Amygdala (tissue), 56 donors: ENCODE data around the gene SERPINB5.

Experiments used
- DNase-seq, 56 donors: peaks; one replicate each; lab custom pipeline; 2025; lab: John Stamatoyannopoulos, UW

SERPINB5 gene

GRCh38 chr18:63467699-63468098, 9.1 kb upstream of the SERPINB5 start:
- DNase-seq, result no peak

GRCh38 chr18:63468575-63468974, 8.2 kb upstream of the SERPINB5 start:
- no peak for DNase-seq

- no peak for DNase-seq
These were observed 6.0 kb upstream of the SERPINB5 start for GRCh38 chr18:63470751-63471150.

- no peak for DNase-seq
These were observed 4.4 kb upstream of the SERPINB5 start for GRCh38 chr18:63472380-63472779.

GRCh38 chr18:63477200-63477599, 442 bp downstream of the SERPINB5 start:
- DNase-seq, result no peak

- DNase-seq, result no peak
These were observed 1.2 kb downstream of the SERPINB5 start for GRCh38 chr18:63477968-63478367.

- DNase-seq, result no peak
These were observed 3.1 kb downstream of the SERPINB5 start for GRCh38 chr18:63479826-63480225.

- DNase-seq, result no peak
These were observed 3.7 kb downstream of the SERPINB5 start for GRCh38 chr18:63480476-63480875.

- DNase-seq, result no peak
These were observed 4.2 kb downstream of the SERPINB5 start for GRCh38 chr18:63480915-63481314.

GRCh38 chr18:63487676-63488075, 10.9 kb downstream of the SERPINB5 start:
- DNase-seq, result no peak

- DNase-seq, result no peak
These were observed 11.4 kb downstream of the SERPINB5 start for GRCh38 chr18:63488160-63488559.

- no peak for DNase-seq
These were observed 16.1 kb downstream of the SERPINB5 start for GRCh38 chr18:63492851-63493250.

GRCh38 chr18:63495675-63496074, 18.9 kb downstream of the SERPINB5 start:
- no peak for DNase-seq

- no peak for DNase-seq
These were observed 29.0 kb downstream of the SERPINB5 start for GRCh38 chr18:63505566-63506335.

GRCh38 chr18:63506336-63506646, 29.5 kb downstream of the SERPINB5 start:
- DNase-seq, result no peak

- no peak for DNase-seq
These were observed 31.8 kb downstream of the SERPINB5 start for GRCh38 chr18:63508596-63508995.

- peak in 9 of 56 donors; percentile 1 to 44 (median 3) for DNase-seq
These were observed 34.5 kb downstream of the SERPINB5 start for GRCh38 chr18:63511285-63511684.

- no peak for DNase-seq
These were observed 37.6 kb downstream of the SERPINB5 start for GRCh38 chr18:63514326-63514725.

GRCh38 chr18:63514888-63515678, 38.3 kb downstream of the SERPINB5 start:
- DNase-seq, result no peak

GRCh38 chr18:63515801-63516200, 39.0 kb downstream of the SERPINB5 start:
- DNase-seq, result no peak

- DNase-seq, result peak in 38 of 56 donors; percentile 2 to 82 (median 20)
These were observed 41.6 kb downstream of the SERPINB5 start for GRCh38 chr18:63518178-63519012.
